HS-27A (cell line): ENCODE results near the gene SMPX.
A peak's percentile ranks its signal among the peaks of the same experiment; 100 is the strongest.

Source experiments
- DNase-seq: peaks from one replicate; pipeline ENCODE4 v3.0.0-alpha.2; 2012; ENCODE audit warnings: low read depth, missing footprints

The SMPX gene

DNA sequence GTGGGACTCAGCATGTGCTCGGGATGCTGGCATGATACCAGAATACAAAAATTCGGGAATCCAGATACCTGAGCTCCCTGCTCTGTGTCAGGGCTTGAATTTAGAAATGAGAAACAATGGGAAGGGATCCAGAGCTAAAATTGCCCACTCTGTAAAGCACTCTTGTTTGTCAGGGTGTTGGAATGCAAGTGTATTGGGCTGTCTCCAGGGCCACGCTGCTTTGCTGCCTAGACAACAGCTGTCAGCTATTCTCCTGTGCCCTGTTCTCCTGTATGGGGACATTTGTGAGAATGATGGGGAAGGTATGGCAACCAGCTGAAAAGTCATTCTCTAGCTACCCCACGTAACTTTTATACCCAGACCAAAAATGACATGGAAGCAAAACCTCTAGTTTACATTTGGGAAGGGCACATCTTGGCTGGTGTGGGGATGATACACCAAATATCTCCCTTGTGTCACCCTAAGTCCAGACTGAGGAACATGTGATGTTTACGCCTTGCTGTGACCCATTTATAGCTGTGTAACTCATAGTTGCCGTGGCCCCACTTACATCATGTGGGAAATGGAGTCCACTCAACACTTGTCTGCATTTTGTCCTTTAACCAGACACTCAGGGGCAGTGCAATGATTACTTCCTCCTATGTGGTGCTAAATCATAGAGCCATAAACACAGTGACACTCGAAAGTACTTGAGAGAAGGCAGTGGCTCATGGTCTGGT, 46.6 kb downstream of the SMPX start:
- DNase-seq, result no peak

DNA sequence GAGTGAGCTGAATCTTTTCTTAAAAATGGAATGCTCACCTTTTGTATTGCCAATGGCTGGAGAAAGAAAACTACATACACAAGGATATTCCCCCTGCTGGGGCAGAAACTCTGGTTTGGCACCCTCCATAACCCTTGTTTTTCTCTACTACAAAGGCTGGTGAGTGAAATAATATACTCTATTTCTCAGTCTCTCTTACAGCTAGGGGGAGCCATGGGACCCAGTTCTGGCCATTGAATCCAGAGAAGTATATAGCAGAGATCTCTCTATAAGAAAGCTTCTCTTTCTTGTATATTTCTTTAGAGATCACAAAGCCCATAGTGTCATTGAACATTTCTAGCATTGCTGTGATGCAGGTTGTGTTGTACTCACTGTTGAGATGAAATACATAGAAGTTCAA, 49.8 kb downstream of the SMPX start:
- no peak for DNase-seq

DNA sequence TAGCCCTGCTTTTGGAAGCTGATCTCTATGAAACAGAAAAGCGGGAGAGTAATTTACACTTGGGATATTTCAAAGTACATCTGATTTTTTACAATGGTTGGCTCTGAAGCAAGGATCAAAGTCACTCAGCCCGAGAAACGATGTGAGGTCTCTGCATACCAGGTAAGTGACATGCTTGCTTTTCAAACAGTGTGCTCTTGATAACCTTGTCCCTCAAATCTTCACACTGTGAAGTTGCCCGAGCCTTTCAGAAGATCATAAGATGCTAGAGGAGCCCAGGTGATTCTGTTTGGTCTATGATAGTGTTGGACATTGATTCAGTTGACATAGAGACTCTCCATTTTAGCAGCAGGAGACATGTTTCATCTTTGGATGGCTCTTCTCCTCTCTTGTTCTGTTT, 52.7 kb downstream of the SMPX start:
- DNase-seq, result no peak

DNA sequence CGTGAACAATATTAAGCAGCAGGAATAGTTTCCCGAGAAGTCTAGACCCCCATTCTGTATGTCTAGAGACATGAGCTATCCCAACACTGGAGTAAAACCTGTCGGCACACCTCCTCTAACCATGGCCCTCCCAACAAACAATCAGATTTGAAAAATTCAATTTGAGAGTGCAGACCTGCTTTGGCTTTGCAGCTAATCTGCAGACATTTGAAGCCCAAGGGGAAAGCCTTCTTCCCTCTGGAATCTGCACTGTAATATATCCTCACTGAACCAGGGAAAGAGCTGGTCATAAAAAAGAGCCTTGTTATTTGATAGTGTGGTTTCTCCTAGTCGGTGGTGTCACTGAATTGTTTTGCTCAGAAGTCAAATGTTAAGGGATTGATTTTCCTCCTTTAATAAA, 55.2 kb downstream of the SMPX start:
- DNase-seq, result no peak

DNA sequence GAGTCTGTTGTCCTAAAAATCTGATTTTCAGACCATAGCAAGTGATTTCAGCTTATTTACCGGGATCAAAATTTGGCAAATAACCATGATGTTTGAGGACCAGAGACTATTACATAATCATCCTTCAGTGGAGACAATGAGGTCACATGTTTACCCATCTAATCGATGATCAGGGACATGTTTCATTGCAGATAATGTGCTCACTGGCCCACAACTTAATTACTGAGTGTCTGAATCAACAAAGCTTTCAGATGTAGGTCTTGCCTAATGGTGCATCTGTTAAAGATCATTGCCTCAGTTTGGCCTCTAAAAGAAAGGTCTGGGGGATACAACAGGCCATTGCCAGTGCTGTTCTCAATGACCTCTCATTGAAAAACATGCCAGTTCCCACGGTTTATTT, 56.9 kb downstream of the SMPX start:
- DNase-seq, result no peak

DNA sequence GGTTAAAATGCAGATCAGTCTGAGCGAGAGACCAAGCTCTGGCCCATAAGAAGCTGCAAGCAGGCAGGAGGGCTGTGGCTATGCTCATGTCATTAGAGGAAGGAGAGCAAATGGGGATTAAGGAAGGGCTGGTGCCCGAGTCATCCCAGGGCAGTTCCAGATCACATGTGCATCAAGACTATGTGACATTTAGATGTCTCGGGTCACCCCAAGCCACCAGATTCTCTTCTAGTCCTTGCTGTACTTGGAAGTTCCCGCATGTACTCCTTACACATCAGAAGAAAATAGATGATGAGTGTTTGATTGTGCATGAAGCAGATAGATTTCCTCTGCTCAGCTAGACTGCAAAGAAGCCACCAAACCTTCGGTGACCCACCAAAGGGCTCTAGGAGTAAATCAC, 57.6 kb downstream of the SMPX start:
- no peak for DNase-seq

DNA sequence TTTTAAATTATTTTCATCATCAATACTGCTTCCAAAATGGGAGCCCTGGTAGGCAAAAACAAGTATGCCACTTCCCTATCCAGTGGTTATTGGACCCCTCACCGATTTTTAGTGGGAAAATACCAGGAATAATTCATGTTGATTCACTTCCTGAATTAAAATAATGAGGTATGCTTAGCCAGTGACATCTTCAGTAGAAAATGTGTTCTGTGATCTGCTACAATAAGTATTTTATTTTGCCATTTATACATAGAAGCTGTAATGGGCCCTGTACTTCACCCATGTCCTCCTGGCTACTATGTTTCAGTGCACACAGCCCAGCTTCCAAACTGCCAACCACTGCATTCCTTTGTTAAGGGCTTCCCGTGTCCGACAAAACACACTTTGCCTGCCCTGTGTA, 58.8 kb downstream of the SMPX start:
- DNase-seq, result no peak

DNA sequence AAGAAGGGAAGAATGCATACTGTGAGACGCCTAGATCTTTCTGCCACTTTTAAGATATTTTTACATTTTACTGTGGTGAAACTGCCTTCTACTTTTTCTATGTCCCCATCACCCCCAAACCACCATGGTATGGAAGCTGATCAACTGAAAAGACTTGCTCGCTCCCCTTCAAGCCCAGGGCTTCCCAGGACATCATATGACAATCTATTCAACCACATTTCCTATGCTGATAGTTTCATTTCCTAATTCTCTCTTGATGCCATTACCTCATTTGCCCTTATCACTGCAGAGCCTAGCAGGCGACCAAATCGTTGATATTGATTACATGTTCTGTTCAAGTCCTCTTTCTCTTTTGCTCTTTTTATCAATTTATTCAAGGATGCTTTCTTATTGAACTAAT, 59.6 kb downstream of the SMPX start:
- no peak for DNase-seq

DNA sequence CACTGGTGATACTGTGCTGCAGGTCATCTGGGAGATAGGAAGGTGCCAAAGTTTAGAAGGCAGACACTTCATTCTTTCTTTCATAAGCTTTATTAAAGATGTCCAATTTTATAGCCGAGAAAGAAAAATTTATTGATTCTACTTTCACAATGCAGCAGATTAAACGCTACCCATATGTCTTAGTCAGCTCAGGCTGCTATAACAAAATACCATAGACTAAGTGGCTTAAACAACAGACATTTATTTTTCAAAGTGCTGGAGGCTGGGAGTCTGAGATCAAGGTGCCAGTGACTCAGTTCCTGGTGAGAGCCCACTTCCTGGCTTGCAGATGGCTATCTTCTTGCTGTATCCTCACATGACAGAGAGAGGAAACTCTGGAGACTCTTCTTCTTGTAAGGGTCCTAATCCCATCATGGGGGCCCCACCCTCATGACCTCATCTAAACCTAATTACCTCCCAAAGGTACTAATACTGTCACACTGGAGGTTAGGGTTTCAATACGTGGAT, 66.4 kb downstream of the SMPX start:
- no peak for DNase-seq

DNA sequence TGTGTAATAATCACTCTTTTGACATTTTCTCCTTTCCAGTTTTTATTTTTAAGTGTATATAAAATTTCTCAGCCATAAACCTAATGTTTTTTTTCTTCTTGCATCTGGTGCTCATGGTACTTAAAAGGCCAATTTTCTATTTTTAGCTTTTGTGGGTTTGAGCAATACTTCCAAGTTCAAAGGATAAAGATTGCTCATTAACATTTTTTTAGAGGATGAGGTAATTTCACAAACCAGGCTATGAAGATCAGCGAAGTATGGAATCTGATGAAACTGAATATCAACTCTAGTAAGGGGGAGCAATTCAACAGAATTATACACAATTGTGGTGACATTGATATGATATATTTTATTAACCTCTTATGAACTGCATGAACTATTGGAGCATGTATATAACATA, 74.0 kb downstream of the SMPX start:
- no peak for DNase-seq

DNA sequence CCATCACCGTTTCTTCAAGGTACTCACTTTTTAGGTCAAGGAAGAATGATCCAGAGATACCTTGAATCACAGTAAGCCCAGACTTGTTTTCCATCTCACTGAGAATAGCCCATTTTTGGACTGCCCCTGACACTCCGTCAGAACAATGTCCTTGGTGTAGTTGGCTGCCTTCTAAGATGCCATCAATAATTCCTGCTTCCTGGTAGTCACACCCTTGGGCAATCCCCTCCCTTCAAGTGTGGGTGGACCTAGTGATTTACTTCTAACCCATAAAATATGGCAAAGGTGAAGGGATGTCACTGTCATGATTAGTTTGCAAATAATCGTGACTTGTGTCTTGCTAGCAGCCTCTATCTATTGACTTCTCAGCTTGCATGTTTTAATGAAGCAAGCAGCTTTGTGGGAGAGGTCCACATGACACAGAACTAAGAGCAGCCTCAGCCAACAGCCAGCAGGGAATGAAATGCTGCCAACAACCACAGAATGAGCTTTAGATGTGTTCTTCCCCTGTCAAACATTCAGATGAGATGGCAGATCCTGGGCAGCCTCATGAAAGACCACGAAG, 79.8 kb downstream of the SMPX start:
- DNase-seq, result no peak

DNA sequence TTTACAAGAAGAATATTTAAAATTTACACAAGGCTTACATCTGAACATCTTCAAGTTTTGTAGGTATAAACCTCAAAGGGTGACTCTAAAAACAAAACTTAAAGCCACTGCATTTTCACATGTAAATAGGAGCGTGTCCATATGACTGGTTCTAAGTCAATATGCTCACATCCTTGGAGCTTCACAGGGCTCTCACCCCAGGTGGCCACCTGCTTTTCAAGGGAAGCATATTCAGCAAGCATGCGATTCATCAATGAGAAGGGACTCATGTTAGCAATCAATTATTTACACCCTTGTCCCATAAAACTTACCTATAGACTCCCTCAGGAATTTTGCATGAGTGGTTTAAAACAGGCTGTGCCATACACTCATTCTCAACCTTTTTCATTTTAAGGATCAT, 82.0 kb downstream of the SMPX start:
- DNase-seq, result no peak

DNA sequence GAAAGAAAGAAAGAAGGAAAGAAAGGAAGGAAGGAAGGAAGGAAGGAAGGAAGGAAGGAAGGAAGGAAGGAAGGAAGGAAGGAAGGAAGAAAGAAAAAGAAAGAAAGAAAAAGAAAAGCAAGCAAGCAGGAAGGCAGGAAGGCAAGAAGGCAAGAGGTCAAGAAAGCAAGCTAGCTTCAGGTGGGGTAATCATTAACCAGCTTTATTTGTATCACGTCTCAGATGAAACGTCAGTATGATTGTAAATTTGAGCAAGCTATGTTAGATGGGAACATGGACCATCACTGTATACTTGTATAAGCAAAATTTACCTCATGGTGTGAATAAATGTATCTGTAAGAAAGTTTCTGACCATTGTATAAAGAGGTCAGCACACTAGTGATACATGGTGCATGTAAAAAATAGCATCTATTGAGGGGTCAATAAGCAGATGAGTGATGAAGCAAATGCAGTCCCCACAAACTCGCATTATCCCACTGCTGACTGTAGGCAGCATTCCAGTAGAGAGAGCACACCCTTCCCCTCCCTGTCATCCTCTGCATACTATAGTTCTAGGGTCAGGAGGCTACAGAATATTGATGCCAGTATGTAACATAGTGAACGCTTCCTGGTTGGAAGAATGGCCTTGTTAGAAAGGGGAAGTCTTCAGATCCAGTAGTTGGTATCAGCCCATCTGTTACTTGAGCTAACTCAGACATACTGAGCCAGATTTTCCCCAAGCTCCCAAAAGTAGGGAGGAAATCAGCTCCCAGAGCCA, 83.3 kb downstream of the SMPX start:
- no peak for DNase-seq

DNA sequence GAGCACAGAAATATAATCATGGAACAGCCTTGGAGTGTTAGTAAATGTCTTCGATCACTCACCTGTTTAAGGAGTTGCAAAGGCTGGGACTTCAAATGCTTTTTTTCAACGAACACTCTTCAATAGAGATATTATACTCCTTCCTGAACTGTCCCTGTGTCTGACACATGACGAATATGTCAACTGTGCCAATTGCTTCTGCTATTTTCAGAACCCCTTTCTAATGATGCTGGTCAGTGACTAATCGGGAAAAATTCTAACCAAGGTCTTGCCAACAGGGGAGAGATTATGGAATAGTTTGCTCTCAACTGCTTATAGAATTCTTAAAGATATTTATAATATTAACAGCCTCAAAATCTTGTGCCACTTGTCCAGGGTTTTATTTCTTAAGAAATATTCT, 91.2 kb downstream of the SMPX start:
- peak; percentile 9 for DNase-seq

DNA sequence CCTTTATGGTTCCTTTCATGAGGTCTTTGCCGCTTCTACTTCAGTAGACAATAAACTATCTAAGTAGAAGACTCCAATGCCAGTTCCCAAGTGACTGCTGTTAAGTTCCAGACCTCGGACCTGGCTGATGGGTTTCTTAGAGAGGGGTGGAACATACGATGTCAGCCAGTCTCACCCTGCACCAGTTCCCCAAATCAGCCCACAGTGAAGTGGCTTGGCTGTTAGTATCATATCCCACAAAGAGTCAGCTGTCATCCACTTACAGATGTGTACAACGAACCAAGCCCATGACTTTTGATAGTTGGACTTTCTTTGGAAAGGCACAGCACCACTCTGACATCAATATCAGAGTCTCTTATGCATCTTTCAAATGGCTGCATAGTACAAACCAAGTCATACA, 91.7 kb downstream of the SMPX start:
- DNase-seq, result no peak

DNA sequence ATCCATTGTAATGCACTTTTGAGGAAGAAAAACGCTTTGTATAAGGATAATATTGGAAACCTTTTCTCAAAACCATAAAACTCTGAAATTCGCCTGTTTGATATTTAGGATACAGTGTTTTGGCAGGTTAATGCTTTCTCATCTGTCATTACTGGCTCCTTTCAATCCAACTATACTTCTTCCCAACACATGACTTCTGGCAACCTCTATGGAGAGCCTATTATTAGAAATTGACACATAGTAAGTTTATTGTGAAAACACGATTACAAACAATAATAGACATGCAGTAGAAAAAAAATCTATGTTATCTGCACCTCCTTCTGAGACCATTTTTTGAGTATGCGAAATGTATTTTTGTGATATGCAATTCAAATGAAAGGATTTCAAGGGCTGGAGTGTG, 95.2 kb downstream of the SMPX start:
- DNase-seq, result no peak

DNA sequence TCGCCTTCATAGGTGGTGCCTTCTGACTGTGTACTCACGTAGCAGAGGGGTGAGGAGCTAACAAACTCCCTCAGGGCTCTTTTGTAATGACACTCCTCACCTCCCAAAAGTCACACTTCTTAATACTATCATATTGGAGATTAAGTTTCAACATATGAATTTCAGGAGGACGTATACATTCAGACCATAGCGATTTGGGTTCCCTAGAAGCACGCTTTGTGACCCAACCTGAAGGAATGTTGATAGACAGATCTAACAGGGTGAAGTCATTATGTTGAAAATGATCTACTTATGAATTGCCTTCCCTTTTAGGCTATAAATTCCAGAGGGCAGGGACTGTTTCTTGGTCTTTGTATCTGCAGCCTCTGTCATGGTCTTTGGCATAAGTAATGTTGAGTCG, 96.6 kb downstream of the SMPX start:
- no peak for DNase-seq

DNA sequence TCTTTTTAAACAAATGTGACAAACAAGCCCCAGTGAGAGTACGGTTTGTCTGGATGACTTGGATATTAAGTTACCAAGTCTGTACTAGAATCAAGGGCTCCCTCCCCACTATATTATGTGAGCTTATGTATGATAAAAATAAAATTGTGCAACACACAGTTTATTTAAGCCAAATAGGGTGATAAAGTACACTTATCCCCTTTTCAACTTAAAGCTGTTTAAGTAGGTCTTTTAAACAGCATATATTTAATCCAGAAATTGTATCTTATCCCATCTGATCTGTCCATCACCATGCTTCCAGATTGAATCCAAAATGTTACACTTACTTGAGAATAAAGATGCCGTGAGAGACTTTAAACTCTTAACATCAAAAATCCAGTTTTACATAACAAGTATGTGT, 97.8 kb downstream of the SMPX start:
- DNase-seq, result no peak

DNA sequence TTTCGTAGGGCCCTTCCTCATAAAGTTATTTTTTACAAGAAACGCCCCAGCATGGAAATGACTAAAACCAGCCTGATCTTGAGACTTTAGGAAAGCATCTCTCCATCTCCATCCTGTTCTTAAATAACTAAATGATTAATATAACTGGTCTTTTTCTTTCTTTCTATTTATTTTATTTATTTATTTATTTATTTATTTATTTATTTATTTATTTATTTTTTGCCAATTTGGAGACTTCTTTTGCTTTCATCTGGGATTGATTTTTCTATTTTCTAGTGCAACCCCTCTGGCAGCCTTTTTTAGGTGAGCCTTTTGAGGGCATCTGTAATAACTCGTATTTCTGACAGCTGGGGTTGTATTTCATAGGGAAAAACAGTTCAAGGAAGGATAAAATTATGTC, 98.6 kb downstream of the SMPX start:
- no peak for DNase-seq

DNA sequence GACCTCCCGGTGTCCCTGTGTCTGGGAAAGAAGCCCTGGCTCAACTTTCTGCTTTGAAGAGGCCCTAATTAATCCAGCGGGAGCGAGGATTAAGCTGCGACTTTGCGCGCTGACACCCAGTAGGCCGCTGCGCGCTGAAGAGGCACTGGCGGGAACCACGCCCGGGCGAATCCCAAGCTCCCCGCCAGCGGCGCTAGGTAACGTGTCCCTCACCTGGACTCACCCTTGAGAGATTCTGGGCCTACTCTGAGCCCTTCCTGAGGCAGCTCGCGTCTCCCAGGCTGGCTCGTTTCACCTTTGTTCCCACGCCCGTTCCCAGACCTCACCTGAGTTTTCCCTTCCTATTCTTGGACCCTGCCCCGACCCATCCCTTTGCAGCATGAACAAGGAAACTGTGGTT, 99.2 kb downstream of the SMPX start:
- DNase-seq, result no peak

DNA sequence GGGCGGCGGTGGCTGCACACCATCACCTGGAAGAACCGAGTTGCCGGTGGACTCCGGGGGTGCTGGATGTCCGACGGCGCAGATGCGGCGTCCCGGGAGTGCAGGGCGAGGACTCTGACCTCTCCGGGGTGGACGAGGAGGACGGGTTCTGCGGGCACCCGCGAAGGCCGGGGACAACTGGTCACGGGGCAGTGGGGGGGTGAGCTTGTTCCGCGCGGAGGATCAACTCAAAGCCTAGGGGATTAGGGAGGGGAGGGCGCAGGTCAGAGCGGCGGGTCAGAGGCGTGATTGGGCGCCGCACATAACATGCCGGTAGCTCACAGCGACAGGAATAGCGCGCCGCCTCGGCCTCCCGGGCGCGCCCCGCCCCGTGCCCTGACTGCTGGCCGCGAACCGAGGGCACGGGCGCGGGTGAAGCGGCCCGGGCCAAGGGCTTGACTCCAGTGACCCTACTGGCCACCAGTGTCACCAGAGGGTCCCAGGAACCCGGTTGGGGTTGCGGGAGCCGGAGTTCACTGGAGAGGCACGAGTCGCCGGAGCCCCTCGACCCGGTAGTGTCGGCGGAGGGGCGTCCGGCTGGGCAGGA, 99.7 kb downstream of the SMPX start, which contains the start of gene KLHL34:
TSS of gene KLHL34 (minus strand) at position 179 of the 586 bp plus-strand sequence. CDS start 542 bp downstream, outside the sequence.
- no peak for DNase-seq

DNA sequence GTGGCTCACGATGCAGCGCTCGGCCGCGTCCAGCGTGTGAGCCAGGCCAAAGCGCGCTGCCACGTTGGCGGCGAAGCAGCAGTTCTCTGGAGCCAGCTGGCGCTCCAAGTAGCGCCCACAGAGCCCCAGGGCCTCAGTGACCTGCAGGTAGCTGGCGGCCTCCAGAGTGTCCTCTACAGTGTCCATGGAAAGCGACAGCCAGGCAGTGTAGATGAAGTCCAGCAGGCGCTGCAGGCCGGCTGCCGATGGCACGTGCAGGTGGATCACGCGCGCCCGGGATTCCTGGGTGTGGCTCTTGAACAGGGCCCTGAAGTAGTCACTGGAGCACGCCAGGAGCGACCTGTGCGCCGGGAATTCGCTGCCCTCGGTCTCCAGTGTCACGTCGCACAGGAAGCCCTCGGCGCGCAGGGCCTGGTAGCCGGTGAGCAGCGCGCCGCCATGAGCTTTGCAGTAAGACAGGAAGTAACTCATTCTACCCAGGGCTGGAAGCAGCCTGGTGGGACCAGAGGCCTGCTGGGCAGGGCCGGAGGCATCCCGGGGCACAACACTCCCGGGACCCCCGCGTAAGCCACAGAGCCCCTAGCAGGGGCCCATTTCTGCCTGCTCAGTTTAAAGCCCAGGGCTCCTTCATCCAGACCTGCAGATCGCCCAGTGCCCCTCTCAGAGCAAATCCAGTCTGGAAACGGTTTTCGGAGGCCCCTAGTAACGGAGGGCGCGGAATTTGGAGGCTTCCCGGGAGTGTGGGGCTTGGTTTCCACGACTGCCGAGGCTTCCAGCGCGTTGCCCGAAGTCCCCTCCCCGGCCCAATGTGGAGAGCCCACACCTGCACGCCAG, 100.4 kb downstream of the SMPX start:
- DNase-seq, result no peak
